Renal pelvis (tissue), 4 donors: ENCODE data around the gene CLEC16A. TPM values are rescaled to one million over a fixed set of nuclear protein-coding genes. Genes with fewer than 3 reads are reported as not detected.
"Not testable (repeated sequence)": the region's sequence is repeated elsewhere in the genome, so short reads cannot be mapped to it uniquely, and the experiment has no call there.

ENCODE experiments used
- DNase-seq: peaks from one replicate; pipeline ENCODE4 v3.0.0-alpha.2; 2013
- polyA plus RNA-seq, 3 donors: library from polyadenylated mRNA; unstranded; fragments of 120-200 nt; gene quantifications; one replicate each; pipeline ENCODE4 v1.2.1, GENCODE V29; 2013; ENCODE audit not compliant: insufficient read length in 3 of 3

The CLEC16A gene
- polyA plus RNA-seq, 3 donors = 22.5 to 26.3 (median 25.2) TPM

DNA sequence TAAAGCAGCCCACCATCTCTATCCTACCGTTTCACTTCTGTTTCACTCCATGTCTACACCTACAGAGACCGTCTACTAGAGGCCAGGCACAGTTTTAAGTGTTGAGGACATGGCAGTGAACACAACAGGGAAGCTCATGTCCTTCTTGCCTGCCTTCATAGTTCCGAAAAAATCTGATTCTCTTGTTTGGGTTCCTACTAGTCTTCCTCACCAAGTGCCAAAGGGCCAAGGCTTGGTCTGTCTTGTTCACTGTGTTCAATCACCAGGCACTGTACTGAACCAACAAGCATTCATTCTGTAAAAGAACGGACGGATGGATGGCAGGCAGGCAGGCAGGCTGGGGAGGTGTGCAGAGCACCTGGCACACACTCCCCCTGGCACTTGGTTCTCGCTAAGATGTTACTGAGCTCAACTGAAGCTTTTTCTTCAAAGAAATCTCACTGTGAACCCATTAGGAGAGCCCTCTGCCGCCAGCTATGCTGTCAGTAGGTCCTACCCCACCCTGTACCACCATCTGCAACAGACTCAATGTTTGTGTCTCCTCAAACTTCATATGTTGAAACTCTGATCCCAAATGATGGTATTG is 4.6 kb upstream of the CLEC16A start:
- no peak for DNase-seq

DNA sequence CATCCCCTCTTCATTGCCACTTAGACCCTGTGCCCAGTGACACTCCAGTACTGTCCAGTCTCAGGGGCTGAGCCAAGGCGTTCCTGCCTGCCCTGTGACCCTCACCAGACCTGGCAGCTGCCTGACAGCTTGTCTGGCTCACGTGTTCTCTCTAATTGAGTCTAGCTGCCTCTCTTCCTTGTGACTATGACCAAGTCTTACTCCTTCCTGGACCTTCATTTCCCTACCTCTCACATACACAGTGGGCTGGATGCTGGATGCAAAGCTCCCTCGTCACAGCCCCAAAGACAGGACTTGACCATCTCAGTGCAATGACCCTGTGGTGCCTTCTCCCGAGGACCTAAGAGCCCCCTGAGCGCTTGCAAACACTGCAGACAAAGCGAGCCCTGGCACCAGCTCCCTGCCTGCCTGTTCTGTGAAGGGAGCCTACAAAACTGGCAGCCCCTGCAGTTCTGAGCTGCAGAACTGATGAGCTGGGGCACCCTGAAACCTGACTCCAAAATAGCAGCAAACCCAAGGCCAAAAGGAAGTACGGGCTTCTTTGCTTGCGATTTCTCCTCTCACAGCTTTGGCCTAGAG is 3.8 kb upstream of the CLEC16A start:
- no peak for DNase-seq

DNA sequence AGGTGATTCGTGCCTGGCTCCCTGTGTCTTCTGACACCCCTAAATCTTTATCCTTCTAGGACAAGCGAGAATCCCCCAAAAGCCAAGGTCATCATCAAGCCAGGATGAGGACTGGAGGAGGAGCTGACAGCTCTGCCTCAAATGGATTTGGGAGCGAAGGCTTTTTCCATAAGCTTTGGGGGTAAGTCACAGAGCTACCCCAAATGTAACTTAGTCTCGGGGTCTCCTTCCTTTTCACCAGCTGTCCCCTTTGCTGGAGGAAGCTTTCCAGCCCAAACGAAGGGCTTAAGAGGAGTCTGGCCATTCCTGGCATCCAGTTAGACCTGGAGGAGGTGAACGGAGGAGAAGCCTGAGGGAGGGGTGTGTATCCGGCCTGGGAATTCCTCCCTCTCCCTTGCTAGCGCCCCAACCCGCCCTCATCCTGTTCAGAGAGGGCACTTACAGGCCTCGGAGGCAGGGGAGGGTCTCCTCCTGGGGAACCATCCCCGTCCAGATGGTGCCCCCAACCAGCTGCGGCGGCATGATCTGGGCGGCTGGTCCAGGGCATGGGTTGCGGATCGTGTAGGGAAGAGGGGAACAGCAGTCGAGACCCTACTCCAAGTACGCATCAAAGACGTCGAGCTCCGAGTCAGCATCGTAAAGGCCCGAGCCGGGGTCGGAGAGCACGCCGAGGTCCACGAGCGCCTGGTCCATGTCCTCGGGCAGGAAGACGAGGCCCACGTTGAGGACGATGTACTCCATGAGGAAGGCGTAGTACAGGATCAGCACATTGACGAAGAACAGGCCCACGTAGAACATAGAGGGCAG is 3.0 kb upstream of the CLEC16A start:
- DNase-seq = no peak

DNA sequence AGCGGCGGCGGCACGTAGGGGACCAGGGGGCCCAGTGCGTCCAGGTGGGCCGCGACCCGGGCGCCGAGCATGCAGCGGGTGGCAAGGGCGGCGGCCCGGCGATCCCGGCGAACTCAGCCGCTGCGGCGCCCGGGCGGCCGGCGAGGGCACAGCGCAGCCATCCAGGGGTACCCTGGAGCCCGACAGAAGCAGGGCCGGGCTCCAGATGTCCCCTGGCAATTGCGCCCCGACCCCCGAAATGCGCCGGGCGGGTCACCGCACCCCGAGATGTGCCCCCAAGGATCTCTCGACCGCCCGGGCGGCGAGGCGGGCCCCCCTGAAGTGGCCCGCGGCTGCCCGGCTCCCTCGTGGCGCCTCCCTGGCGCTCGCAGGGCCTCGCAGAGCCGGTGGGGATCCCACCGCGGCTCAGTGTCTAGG is 2.4 kb upstream of the CLEC16A start:
- DNase-seq = not testable (repeated sequence)

DNA sequence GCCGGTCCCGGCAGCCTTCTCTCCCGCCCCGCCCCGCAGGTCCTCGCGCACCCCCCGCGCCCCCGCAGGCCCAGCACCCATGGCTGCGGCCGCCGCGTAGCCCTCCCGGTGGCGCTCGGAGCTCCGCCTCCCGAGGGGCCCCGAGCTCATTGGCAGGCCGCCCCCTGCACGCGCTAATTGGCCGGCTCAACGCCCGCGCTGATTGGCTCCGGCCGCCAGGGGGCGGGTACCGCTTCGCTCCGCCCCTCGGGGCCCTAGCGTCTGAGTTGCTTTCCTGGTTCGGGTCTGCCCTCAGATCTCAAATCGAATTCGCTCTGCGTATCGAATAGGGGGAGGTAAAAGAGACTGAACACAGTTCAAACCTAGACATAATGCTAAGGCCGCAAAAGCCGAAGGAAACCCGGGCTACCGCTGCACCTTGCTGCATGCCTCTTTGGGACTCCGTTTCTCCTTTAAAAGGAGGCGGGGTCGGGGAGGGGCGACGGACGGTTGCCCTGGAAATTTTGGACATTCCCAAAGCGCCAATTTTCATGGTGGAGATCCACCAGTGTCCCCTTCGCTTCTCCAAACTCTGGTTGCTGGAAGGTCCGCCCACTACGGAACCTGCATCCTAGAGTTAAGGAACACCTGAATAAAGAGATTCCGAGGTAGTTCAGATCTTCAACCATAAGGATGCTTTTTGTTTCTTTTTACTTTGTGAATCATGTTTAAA is 1.9 kb upstream of the CLEC16A start, which contains the start of gene DEXI:
Gene DEXI, minus strand, starts transcription at position 117 of the 712 bp plus-strand sequence. CDS start 463 bp downstream, outside the sequence.
- DNase-seq = peak; percentile 91

DNA sequence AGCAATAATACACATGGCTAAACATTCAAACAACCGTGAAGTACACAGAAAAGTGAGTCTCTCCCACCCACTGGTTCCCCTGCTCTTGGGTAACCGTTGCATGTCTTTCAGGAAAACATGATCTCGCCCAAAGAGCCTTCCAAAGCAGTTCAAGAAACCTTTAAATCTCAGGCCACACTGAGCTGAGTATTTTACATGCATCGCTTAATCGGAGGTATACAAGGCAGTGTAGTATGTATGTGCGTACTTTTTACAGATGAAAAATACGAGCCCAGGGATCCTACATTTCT is 1.4 kb upstream of the CLEC16A start:
- DNase-seq = no peak

DNA sequence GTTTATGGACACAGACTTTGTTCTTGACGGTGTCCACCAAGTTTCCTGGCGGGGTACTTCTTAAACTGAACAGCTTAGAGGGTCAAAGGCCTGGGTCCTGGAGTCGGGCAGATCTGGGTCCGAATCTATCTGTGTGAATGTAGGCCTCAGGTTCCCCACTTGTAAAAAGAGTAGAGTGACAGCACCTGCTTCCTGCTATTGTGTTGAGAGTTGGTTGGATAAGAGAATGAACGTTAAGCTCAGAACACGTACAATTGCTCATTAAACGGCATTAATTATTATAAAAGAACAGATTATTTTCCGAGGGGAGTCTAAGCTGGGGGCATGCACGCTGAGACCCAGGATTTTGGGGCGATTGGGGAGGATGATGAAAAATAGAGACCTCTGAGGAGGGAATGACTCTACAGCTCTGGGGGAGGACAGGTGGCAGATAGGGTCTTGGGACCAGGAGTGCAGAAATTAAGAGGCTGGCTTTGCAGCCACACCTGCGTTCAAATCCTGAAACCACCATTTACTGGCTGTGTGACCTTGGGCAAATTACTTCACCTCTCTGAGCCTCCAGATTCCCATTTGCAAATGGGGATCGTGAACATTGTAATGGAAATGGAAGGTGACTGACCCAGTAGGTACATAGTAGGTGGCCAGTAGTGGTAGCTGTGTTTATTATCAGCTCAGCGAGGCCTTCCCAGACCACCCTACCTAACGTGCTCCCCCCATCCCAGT is 862 bp downstream of the CLEC16A start:
- DNase-seq = no peak

DNA sequence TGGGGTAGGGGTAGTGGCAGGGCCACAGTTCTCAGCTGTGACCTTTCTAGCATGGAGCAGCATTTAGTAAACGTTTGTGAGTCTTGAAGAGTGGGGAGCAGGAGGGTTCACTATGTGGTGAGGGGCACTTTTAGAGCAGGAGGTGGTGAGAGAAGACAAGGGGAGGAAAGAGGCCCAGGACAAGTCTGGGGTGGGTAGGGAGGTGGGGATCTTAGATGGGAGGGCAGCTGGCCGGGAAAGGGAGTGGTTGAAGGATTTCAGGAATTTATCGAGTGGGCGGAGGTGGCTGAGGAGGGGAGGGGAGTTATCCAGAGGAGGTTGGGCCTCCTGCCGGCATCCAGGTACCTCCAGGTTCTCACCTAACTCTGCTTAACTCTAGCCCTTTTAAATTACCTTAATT is 1.9 kb downstream of the CLEC16A start:
- no peak for DNase-seq

DNA sequence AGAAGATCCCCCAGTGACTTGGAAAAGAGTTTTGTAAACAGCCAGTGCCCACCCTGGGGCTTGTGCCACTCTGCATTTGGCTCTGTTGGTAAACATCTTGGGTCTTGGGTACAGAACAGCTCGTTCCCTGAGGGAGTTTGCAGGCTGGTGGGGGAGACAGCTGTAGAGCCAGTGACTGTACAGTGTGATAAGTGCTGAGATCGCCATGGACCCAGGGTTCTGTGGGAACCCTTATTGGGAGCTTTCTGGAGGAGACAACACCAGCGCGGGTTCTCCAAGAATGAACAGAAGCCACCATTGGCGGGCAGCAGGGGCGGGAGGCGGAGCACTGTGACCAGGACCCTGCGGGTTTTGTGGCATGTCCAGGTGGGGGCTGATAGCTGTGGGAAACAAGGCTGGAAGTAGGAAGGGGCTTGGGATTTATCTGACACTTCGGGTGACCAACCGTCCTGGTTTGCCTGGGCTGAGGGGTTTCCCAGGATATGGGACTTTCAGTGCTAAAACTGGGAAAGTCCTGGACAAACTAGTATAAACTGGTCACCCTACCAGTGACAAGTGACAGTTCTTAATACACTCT is 2.9 kb downstream of the CLEC16A start:
- no peak for DNase-seq

DNA sequence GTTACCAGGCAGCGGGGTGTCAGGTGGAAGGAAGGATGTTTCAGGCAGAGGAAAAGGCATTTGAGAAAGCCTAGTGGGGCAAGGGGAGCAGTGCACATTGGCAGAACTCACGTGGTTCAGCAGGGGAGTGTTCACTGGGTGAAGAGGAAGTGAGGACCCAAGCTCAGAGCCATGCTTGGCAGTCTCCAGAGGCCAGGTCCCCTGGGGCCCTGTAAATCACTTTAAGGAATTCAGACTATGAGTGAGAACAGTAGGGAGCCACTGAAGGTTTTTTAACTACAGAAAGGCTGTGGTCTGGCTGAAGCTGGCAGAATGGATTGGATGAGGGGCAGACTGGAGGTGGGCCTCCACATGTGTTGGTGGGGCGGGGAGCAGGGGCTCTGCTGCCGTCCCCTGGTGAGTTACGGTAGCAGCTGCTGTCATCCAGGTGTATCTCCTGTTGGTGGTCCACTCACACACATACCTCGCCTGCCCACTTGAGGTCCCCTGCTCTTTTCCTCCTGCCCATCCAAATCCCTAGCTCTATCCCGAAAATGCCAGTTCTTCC is 5.1 kb downstream of the CLEC16A start:
- DNase-seq = no peak

DNA sequence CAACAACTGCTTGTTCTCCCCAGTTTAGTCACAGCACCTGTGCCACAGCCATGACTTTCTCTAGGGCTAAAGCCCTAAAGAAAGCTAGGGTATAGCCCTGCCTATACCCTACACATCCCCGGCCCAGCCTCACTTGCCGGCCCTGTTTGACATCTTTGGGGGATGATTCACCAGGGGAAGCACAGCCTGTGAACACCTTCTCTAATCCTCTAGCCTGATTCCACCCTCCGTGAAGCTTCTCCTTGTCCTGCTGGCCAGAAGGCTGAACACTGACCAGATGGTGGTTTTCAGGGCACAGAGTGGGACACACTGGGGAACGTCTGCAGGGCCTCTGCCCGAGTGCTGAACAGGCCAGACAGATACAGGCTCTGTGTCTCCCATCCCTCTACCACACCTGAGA is 6.0 kb downstream of the CLEC16A start:
- no peak for DNase-seq

DNA sequence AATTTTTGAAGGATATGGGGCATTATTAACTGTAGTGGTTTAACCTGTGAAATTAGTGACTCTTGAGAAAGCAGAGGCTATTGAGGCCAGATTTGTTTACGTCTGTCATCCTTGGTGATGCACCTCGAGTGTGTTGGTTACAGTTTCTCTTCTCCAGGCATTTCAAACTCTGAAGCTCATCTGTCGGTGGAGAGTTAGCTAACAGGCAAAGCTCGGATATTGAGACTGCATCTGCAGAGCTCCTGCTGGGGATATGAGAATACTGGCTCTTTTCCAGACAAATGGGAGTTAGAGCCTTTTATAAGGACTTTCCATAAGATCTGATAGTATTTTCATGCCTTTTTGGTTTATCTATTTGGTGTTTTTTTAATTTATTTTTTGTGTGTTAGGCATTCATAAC is 6.7 kb downstream of the CLEC16A start:
- DNase-seq = no peak

DNA sequence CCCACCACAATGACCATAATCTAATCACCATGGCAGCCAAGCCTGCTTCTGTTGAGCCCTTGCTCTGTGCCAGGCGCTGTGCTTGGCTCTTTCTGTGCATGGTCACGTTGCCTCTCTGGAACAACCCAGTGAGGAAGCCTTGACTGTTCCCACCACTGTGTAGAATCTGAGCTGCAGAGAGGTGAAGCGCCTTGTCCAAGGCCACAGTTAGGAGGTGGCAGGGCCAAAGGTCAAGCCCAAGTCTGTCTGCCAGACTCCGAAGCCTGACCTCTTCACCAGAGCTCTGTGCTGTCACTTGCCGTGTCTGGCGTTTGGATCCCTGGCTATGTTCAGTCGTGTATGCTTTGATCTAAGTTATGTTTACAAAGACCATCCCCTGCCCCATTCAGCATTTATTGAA is 10.5 kb downstream of the CLEC16A start:
- no peak for DNase-seq

DNA sequence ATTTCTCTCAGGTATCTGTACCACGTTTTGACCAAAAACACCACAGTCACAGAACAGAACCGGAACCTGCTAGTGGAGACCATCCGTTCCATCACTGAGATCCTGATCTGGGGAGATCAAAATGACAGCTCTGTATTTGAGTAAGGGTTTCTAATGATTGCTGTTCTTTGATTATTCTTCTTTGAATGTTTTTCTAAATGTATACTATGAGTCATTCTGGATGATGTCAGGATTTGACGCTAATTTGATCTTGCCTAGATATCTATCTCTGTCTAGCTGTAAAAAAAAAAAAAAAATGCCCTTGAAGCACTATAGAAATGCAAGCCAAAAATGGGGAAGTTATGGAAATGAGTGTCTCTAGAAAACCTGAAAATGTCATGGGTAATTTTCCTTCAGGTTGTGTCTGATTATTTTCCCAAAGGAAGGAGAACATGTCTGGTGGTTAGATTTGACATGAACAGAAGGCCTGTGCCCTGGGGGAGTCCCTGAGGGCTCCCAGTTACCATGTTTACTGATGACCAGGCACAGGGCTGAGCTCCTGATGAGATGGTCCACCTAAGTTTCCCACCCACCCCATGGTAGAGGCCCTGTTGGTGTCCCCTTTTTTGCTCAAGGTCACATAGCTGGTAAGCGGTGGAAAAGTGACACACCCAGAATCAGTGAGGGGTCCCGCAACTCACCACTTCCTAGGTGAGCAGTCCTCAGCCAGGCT is 13.6 kb downstream of the CLEC16A start:
- DNase-seq = no peak

DNA sequence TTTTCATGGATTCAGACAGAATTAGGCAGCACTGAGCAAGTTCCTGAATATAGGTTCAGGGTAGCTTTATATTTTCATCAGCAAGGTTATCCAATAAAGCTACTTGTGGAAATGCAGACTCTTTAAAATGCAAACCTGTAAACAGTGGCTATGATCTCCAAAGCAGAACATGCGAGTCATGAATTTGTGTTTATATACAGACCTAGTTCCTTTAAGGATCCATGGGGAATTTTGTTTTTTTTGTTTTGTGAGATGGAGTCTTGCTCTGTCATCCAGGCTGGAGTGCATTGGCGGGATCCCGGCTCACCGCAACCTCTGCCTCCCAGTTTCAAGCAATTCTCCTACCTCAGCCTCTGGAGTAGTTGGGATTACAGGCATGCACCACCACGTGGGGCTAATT is 14.8 kb downstream of the CLEC16A start:
- DNase-seq = no peak

DNA sequence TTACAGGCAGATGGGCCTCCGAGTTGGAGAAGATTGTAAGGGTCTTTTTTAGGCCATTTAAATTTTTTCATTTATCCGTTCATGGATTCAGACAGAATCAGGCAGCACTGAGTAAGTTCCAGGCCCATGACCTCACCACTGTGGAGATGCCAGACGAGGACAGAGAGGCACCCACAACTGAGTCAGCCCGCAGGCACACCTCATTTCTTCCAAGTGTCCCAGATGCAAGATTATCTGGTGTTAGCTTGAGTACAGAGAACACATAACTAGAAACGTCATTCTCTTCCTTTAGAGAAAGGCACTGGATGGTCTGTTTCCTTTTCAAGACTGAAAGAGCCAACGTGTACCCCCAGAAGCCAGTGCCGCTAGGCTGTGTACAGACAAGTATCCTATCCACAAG is 16.9 kb downstream of the CLEC16A start:
- no peak for DNase-seq

DNA sequence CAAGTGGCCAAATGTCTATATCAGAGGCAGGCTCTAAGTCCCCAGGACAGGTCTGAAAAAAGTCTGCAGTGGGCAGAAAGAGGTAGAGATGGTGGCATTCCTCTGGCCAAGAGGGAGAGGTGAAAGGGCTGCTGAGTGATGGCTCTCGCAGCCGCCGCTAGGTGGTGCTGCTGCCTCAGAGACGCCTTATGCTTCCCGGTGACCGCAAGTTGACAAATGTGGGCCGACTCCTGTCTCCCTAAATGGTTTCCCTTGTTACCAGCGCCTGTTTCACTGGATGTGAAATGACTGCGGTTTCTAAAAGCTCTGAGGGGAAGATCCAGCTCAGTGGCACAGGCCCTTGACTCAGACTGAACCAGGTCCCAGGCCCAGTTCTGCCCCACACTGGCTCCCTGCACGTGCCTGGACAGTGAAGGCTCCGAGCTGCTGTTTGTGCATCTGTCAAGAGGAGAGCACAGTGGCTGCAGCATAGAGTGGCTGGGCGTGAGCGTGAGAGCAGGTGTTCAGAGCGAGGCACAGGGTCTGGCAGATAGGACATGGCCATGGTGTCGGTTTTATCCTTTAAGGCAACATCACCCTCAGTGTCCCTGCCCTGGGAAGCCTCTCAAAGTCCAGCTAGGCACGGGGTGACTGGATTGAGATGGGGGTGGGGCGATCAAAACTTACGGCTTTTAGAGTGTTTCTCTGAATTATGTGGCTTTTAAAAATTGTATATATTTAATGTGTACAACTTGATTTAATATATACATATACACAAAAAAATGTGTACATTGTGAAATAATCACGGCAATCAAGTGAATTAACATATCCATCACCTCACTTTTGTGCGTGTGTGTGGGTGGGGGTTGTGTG is 19.9 kb downstream of the CLEC16A start:
- peak; percentile 79 for DNase-seq

DNA sequence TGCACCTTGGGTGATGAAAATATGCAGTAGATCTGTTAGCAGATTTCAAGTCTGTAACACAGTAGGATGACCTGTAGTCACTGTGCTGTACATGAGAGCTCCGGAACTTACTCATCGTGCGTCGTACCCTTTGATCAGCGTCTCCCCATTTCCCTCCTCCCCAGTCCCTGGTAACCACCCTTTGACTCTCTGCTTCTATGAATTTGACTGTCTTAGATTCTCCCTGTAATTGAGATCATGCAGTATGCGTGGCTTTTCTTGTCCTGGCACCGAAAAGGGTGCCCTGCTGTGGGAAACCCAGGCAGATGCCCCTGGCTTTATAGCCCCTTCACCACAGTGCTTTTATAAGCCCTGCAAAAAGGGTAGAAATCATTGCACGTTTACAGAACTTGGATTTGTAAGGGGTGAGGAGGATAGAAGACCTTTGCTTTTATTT is 20.5 kb downstream of the CLEC16A start:
- no peak for DNase-seq

DNA sequence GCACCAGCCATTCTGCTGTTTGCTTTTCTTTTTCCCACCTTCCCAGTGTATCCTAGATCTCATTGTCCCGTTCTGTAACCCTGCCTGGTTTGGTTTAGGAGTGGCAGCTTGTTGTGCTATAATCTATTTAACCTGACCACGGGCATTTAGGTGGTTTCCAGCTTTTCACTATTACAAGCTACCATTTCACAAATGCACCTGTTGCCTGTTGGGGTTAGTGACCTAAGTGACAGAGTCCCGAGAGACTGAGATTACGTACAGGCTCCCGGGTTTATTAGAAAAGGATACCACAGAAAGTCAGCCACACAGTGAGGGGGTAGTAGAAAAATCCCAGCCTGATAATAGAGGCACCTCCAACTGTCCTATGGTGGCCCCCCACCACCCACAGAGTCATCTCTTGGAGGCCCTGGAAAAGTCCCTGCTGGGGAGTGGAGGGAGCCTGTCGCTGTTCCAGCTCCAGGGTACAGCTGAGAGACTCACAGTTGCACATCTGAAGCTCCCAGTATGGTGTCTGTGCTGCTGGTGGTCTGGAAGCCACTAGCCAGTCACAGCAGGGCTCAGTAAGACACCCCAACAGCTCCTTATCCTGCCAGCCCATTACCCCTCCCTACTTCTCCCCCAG is 21.2 kb downstream of the CLEC16A start:
- DNase-seq = no peak
